Osteocyte (in vitro differentiated cells): Measurements from ENCODE around the gene HAO1. TPM values are rescaled to one million over a fixed set of nuclear protein-coding genes. Genes with fewer than 3 reads are reported as not detected.
A peak's percentile ranks its signal among the peaks of the same experiment; 100 is the strongest.

Experiments
- DNase-seq: peaks from one replicate; pipeline ENCODE4 v3.0.0; 2021; ENCODE audit warnings: mixed read lengths; ENCODE audit not compliant: unreplicated experiment; ENCODE audit errors: extremely low spot score
- H3K27ac Mint-ChIP-seq: one replicate; pipeline ENCODE4 v1.8.0; 2021; ENCODE audit warnings: mild to moderate bottlenecking, mixed read lengths; ENCODE audit not compliant: unreplicated experiment
- H3K27me3 Mint-ChIP-seq: one replicate; pipeline ENCODE4 v1.8.0; 2021; ENCODE audit warnings: mixed read lengths; ENCODE audit not compliant: unreplicated experiment
- H3K36me3 Mint-ChIP-seq: one replicate; pipeline ENCODE4 v1.8.0; 2021; ENCODE audit warnings: mixed read lengths; ENCODE audit not compliant: unreplicated experiment
- H3K4me1 Mint-ChIP-seq: one replicate; pipeline ENCODE4 v1.8.0; 2021; ENCODE audit warnings: mixed read lengths; ENCODE audit not compliant: unreplicated experiment
- H3K4me3 Mint-ChIP-seq: one replicate; pipeline ENCODE4 v1.8.0; 2021; ENCODE audit warnings: mild to moderate bottlenecking, moderate library complexity, mixed read lengths; ENCODE audit not compliant: unreplicated experiment
- H3K9me3 Mint-ChIP-seq: one replicate; pipeline ENCODE4 v1.8.0; 2021; ENCODE audit warnings: mixed read lengths; ENCODE audit not compliant: unreplicated experiment
- total RNA-seq: library from RNA; stranded (reverse); gene quantifications from 2 replicates; pipeline ENCODE4 v1.2.1, GENCODE V29; 2021
- TF ChIP-seq, protein P1 (sequence below): fragments of 200-600 bp; sonication (generic); IDR thresholded peaks from 2 replicates; pipeline ENCODE4 v1.5.0; 2021; ENCODE audit warnings: antibody characterized with exemption, mild to moderate bottlenecking, moderate library complexity

HAO1 gene
- total RNA-seq, 1 donor from 2014 or later, result not detected

DNA sequence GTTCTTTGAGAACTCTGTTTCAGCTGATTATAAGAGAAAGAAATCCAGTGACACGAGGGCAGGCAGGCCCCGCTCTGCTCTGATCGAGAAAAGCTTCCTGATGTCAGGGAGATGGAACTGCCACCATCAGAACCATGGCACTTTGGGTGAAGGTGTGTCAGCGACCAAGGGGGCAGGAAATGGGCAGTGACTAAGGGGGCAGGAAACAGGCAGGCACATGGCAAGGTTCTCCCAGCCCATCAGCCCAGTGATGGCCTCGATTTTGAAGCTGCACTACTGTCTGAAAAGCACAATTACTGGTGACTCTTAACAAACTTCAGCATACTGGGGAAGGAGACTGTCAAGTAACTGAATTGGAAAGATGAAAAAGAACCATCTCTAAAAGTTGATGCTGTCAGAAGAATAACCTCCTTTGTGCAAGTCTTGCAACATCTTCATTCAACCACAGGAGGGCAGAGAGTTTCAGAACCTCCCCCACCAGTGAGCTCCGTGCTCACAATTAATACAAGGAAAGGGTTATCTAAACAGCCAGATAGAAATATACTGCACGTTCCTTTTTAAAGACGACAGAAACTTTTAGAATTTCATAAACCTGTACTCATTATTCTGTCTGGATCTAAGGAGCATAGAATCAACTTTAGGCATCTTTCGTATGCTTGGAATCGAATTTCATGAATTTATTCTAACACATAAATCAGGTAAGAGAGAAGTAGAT is 40.2 kb upstream of the HAO1 start:
- Mint-ChIP-seq H3K27ac (no peak overlapping the region), H3K36me3 (peaks cover 7% of the 10 kb centered on the region), H3K27me3 (peaks cover 1% of the 10 kb centered on the region), H3K9me3 (no peaks in the 10 kb centered on the region), H3K4me3 (no peak overlapping the region), H3K4me1 (peaks cover 4% of the 10 kb centered on the region)
- DNase-seq, result no peak
- TF ChIP-seq, protein P1, sequence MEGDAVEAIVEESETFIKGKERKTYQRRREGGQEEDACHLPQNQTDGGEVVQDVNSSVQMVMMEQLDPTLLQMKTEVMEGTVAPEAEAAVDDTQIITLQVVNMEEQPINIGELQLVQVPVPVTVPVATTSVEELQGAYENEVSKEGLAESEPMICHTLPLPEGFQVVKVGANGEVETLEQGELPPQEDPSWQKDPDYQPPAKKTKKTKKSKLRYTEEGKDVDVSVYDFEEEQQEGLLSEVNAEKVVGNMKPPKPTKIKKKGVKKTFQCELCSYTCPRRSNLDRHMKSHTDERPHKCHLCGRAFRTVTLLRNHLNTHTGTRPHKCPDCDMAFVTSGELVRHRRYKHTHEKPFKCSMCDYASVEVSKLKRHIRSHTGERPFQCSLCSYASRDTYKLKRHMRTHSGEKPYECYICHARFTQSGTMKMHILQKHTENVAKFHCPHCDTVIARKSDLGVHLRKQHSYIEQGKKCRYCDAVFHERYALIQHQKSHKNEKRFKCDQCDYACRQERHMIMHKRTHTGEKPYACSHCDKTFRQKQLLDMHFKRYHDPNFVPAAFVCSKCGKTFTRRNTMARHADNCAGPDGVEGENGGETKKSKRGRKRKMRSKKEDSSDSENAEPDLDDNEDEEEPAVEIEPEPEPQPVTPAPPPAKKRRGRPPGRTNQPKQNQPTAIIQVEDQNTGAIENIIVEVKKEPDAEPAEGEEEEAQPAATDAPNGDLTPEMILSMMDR, result peak; percentile 61

DNA sequence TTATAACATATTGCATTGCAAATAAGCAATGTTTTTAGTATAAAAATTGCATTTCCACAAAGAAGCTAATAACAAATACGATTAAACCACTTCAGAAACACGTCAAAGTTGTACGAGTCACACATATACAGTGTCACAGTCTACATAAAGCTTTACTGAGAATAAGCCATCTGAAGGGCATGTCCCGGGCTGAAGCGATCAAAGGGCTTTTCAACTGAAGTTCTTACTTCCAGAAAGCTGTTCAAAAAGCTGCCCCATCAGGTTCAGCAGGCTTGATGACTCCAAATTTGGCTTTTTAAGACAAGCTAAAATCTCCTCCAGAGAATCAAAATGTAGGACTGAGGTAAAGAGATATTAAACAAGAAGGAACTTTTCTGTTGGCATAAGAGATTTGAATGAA is 37.5 kb upstream of the HAO1 start:
- Mint-ChIP-seq H3K27ac (no peak overlapping the region), H3K9me3 (no peaks in the 10 kb centered on the region), H3K4me1 (peaks cover 4% of the 10 kb centered on the region), H3K27me3 (peaks cover 21% of the 10 kb centered on the region), H3K4me3 (no peak overlapping the region), H3K36me3 (peaks cover 7% of the 10 kb centered on the region)
- no peak for DNase-seq
- TF ChIP-seq, protein P1, result no peak

DNA sequence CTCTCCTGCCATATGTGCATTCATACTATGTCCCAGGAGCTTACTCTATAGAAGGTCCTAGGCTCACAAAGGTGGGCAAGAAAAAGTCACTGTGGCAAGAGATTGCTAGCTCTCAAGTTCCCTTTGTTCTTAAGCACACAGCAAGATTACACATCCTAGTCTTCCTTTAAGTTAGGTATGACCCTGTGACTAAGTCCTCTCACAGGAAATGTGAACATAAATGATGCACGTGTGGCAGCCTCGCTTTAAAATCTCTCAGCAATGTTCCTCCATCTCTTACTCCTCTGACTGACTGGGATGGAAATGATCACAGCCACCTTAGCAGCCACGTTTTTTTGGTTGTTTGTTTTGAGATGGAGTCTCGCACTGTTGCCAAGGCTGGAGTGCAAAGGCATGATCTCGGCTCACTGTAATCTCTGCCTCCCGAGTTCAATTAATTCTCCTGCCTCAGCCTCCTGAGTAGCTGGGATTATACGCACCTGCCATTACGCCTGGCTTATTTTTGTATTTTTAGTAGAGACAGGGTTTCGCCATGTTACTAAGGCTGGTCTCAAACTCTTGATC is 35.7 kb upstream of the HAO1 start:
- Mint-ChIP-seq H3K36me3 (no peaks in the 10 kb centered on the region), H3K27ac (no peak overlapping the region), H3K27me3 (peaks cover 30% of the 10 kb centered on the region), H3K4me3 (no peak overlapping the region), H3K4me1 (peaks cover 3% of the 10 kb centered on the region), H3K9me3 (no peaks in the 10 kb centered on the region)
- no peak for DNase-seq
- TF ChIP-seq, protein P1, result no peak

DNA sequence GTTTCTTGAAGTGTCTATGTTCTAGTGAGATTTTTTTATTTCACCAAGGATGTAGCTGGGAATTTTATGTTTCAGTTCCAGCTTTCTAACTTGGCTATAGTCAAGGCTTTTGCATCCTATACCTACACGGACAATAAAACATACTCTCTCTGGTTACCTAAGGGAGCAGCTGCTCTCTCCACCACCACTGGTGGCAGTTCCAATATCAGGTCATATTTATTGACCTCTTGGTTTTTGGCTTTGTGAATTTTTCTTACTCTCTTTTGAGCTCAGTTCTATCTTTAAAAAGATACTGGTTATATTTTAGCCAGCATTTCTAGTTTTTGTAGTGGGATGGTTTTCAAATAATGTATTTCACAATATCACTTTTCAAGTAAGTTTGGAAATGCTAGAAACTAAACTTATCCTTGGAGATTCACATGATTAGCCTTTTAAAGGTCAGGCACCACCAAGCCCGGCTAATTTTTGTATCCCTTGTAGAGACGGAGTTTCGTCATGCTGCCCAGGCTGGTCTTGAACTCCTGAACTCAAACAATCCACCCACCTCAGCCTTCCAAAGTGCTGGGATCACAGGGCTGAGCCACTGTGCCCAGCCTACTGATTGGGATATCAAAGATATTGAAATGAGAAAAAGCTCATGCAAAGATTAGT is 34.7 kb upstream of the HAO1 start:
- H3K36me3 Mint-ChIP-seq, result no peaks in the 10 kb centered on the region
- no peaks in the 10 kb centered on the region for H3K4me1 Mint-ChIP-seq
- no peak overlapping the region for H3K27ac Mint-ChIP-seq
- peaks cover 37% of the 10 kb centered on the region for H3K27me3 Mint-ChIP-seq
- DNase-seq, result no peak
- no peak overlapping the region for H3K4me3 Mint-ChIP-seq
- no peaks in the 10 kb centered on the region for H3K9me3 Mint-ChIP-seq
- TF ChIP-seq, protein P1, result no peak

DNA sequence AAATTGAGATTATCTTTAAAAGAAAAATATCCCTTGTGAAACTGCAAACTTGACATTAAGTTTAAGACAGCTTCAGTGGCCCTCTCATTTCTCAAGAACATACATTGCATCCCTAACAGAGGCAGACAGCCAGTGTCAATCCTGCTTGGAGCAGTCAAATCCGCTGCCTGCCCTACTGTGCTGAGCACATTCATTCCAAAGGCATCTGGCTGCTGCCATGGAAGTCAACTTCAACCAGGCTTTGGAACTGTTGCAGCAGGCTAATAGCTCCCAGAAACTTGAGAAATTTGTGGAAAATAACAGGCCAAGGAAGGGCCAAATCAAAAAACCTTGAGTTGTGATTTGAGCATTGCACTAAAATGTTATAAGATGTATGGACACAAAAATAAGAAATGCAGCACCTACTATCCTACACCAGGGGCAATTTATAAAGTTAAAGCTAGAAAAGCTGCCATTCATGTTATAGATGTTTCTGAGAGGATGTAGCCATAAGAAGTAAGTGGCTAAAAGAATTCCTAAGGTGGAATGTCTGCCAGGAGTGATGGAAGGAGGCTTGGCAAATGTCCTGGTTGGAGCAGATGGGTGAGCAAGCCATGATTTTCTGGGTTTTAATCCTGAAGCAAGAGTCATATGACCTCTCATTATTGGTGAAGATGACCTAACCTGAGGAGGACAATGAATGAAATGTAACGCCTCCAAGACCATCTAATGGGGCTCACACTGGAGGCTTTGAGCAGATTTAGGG is 31.4 kb upstream of the HAO1 start:
- Mint-ChIP-seq H3K4me1 (no peaks in the 10 kb centered on the region), H3K4me3 (no peak overlapping the region), H3K36me3 (no peaks in the 10 kb centered on the region), H3K27ac (no peak overlapping the region), H3K9me3 (no peaks in the 10 kb centered on the region), H3K27me3 (peaks cover 45% of the 10 kb centered on the region)
- TF ChIP-seq, protein P1, result no peak
- no peak for DNase-seq
